Stimulated activated CD4-positive, alpha-beta T cell treated with anti-CD3 and anti-CD28 coated beads, Interleukin-1b, Interleukin-23, amount 100 ng/mL, for 24 hours (primary cell): ENCODE measurements around the gene CIB2.

Experiments used
- DNase-seq, 4 experiments: peaks; one replicate each; pipeline ENCODE4 v3.0.0-alpha.2; 2020; ENCODE audit warnings: low read depth in 4 of 4, low spot score in 1 of 4

The CIB2 gene

GRCh38 chr15:78109156-78109555, 22.1 kb downstream of the CIB2 start:
- DNase-seq, result no peak

- DNase-seq, result peak; percentile 61 to 73 (median 64)
Observed at GRCh38 chr15:78108300-78109084, 22.8 kb downstream of the CIB2 start.

GRCh38 chr15:78107471-78107870, 23.8 kb downstream of the CIB2 start:
- DNase-seq, result no peak

GRCh38 chr15:78105476-78106241, 25.6 kb downstream of the CIB2 start:
- DNase-seq, result no peak

- no peak for DNase-seq
Observed at GRCh38 chr15:78104566-78105475, 26.4 kb downstream of the CIB2 start.

GRCh38 chr15:78104119-78104479, 27.1 kb downstream of the CIB2 start:
- no peak for DNase-seq

GRCh38 chr15:78103406-78104118, 27.7 kb downstream of the CIB2 start:
- DNase-seq, result peak in 2 of 4 experiments; percentile 18 to 43

GRCh38 chr15:78102741-78103140, 28.5 kb downstream of the CIB2 start:
- no peak for DNase-seq

GRCh38 chr15:78102211-78102610, 29.0 kb downstream of the CIB2 start:
- DNase-seq, result no peak

GRCh38 chr15:78101423-78102105, 29.7 kb downstream of the CIB2 start:
- no peak for DNase-seq

- DNase-seq, result no peak
Observed at GRCh38 chr15:78100886-78101285, 30.4 kb downstream of the CIB2 start.

- no peak for DNase-seq
Observed at GRCh38 chr15:78098131-78098755, 33.0 kb downstream of the CIB2 start.

GRCh38 chr15:78097667-78098066, 33.6 kb downstream of the CIB2 start:
- DNase-seq, result no peak

GRCh38 chr15:78093242-78094020, 37.8 kb downstream of the CIB2 start:
- DNase-seq, result no peak

- no peak for DNase-seq
Observed at GRCh38 chr15:78092261-78093041, 38.8 kb downstream of the CIB2 start, which contains the start of gene SH2D7. SH2D7 (plus strand) TSS chr15:78092561; CDS start chr15:78092585, 24 bp downstream.

GRCh38 chr15:78090422-78091063, 40.7 kb downstream of the CIB2 start:
- no peak for DNase-seq

- DNase-seq, result no peak
Observed at GRCh38 chr15:78088773-78089080, 42.5 kb downstream of the CIB2 start.
